ENCODE data around the gene TMEM163.

TMEM163 gene

DNA sequence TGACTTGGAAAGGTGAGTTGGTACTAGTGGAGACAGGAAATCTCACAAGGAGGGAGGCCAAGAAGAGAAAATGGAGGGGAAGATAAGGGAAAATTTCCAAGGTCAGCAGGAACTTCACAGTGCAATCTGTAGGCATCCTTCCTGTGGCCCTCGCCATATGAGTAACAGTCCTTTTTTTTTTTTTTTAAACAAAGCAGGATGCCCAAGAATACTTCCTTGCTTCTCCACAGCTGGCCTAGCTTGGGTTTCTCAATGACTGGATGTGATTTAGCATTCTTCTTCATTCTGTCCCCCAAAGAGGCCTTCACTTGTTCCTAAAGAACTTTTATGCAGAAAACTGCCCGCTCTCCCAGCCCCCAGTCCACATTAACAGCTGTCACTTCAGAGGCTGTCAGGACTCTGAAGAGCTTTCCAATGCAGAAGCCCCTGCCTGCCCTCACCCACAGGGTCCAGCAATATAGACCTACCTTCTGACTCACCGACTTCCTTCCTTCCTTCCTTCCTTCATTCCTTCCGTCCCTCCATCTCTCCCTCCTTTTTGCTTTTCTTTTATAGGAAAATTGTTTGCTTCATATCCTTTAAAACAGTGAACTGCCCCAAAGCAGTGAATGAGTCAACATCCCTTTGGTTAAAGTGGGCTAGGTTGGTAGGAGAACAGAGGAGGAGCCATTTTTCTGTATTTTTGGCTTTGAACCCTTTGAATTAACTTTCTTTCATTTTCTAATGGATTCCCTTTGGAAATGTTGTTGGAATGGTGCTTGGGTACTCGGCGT is 292.9 kb downstream of the TMEM163 start:
- no peak for DNase-seq

DNA sequence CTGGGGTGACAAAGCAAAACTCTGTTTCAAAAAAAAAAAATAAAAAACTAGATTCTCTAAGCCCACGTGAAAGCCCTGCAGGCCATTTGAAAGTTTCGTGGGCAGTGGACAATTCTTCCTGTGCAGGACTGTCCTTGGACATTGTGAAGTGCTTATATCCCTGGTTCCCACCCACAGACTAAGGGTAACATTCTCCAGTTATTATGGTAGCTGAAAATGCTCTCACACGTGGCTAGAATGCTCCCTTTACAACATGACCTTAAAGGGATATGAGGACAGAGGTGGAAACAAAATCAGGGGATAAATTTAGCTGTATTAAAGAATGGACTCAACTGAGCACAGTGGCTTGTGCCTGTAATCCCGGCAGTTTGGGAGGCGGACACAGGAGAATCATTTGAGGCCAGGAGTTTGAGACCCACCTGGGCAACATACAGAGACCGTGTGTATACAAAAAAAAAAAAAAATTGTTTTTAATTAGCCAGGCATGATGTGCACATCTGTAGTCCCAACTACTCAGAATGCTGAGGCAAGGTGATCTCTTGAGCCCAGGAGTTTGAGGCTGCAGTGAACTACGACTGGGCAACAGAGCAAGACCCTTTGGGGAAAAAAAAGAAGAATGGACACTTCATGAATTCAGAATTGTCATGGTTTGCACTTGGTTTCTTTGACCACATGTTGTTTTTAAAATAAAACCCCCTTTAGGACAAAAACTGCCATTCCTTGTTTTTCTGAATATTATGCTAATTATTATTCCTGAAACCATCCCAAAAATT is 297.1 kb downstream of the TMEM163 start:
- no peak for DNase-seq

DNA sequence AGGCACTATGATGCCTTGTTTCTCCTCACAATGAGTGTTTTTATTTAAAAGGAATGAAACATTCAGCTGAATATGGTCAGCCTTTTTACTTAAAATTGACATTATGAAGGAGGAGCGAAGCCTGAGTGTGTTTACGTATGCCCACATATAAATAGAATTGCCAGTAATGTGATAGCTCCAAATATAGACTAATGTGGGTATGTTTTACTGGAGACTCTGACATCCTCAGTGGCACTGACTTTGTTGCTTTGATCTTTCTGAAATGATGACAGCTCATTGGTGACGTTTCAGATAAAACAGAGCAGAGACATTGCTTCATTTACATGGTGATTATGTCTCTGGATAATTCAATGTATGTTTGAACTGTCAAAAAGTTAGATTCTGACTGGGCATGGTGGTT is 297.9 kb downstream of the TMEM163 start:
- no peak for DNase-seq

DNA sequence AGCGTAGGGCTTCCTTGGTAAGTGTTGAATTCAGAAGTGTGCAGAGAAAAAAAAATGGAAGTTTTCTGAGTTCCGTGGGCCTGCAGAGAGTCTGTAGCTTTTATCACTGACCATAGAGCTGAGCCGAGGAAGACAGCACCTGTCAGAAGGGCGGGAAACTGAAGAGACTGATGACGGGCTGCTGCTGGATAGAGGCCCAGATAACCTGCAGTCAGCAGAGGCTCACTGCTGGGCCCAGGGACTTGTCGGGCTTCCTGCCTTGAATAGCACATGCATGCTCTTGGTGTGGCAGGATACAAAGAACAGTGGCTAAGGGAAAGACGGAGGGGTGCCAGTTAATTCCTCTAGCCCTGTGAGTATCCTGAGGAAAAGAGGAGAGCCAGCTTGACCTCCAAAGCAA is 298.5 kb downstream of the TMEM163 start:
- peak; percentile 61 for DNase-seq

DNA sequence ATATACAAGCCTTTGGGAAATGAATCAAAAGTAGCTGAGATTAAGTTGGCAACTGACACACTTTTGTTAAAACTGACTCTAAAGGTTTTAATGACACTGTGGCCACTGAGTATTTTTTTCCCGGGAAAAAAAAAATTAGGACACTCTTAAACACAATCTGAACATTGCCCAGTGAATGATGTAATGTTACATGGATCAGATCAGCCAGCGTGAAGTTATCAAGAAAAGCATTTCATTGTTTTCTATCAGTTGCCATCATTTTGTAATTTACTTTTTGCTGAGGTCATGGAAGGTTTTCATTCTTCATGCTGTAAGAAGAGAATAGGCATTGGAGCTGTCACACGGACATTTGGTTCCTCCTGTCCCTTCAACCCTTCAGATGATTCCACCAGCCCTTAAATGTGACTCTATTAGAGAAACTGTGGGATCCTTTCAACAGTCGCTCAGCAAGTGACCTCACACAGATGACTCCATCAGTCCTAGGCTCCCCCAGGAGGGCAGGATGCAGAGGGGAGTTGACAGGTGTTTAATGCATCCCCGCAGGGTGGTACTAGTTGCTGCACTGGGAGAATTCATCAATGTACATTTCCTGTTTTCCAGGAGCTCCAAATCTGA is 300.7 kb downstream of the TMEM163 start:
- DNase-seq = no peak

DNA sequence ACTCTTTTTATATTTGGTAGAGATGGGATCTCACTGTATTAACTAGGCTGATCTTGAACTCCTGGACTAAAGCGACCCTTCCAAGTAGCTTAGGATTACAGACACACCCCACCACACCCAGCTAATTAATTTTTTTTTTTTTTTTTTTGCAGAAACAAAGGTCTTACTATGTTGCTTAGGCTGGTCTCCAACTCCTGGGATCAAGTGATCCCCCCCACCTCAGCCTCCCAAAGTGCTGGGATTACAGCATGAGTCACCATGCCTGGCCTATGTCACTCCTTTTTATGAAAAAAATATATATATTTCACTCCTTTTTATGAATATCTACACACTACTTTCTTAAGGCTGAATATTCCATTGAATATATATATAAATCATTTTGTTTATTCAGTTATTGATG is 302.2 kb downstream of the TMEM163 start:
- no peak for DNase-seq

DNA sequence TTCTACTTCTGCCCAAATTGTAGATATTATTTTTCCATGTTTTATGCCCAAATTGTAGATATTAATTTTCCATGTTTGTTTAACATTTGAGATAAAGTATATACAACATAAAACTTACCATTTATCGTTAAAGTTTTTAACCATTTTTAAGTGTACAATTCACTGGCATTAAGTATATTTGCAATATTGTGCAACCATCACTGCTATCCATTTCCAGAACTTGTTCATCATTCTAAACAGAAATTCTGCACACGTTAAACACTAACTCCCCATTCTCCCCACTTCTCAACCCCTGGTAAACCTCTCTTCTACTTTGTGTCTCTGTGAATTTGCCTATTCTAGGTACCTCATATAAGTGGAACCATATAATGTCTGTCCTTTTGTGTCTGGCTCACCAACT is 302.8 kb downstream of the TMEM163 start:
- no peak for DNase-seq

DNA sequence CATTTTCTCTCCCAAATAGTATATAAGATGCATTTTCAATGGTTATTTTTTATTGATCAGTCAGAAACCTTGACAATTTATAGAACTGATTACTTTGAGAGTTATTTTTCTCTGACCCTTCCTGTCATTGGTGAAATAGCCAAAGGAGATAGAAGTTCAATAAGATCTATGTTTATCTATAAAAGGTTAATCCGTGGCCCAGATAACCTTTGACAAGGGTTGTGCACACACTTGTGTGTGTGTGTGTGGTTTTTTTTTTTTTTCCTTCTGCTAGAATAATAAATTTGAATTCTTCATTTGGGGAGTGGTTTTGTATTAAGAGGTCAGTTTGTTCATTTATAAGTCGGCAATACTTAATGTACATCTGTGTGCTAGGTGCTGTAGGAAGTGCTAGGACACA is 304.9 kb downstream of the TMEM163 start:
- no peak for DNase-seq

DNA sequence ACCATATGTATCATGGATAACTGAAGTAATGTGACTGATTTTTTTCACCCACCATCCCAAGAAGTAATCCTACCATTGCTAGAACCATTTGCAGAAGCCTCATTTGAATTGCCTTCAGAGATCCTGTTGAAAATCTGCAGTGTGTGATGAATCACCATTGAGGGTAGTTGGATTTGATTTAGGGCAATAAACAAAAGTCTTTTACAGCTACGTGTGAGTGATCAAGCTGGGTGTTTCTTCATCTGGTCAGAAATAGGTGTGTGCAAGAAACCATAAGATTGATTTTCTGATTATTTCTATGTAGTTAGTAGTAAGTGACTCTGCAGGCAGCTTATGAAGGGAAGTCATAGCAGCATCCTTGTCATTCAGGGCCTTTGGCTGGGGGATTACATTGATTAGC is 305.4 kb downstream of the TMEM163 start:
- no peak for DNase-seq

DNA sequence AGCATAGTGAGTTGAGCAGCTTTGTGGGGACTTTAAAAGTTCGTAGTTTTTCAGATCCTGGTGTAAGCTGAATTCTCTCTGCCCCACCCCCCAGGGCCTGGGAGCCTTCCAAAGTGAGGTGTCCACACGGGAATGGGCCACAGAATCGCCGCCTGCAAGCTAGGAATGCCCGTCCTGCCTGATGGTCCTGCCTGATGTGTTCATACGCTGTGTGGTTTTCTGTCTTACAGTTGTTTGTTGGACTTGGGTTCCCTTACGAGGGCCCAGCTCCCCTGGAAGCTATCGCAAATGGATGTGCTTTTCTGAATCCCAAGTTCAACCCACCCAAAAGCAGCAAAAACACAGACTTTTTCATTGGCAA is 306.2 kb downstream of the TMEM163 start:
- no peak for DNase-seq

DNA sequence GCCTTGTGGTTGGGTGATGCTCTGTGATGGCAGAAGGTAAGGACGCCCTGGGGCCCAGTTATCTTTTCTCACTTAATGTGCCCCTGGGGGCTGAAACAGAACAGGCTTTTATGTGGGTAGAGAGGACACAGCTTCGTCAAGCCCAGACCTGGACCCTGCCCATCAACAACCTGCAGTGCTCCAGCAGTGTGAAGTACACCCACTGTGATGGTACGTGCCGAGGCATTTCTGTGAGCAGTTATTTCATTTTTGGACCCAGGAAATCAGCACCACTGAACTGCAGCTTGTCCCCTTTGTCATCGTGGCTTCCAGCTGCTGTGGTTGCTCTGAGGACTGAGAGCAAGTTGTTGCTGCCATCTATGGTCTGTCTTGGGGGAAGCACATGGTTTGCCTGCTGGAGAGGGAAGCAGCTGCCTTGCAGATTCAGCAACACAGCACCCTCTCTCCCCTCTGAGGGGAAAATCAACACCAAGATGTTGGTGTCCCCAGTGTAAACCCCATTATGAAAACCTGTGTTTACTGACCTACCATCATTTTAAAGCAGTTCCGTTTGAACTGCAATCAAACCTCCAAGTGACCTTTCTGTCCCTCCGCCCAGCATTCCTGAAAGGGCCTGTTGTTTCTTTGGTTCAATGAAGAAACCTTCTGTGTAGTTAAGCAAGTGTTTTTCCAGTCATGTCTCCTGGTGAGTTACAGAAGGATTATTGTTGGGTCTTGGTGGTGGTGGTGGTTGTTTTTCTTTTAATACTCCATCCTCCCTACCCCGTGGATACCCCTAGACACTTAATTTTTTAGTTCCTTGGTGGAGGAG is 306.8 kb downstream of the TMEM163 start:
- peak; percentile 74 for DNase-seq

DNA sequence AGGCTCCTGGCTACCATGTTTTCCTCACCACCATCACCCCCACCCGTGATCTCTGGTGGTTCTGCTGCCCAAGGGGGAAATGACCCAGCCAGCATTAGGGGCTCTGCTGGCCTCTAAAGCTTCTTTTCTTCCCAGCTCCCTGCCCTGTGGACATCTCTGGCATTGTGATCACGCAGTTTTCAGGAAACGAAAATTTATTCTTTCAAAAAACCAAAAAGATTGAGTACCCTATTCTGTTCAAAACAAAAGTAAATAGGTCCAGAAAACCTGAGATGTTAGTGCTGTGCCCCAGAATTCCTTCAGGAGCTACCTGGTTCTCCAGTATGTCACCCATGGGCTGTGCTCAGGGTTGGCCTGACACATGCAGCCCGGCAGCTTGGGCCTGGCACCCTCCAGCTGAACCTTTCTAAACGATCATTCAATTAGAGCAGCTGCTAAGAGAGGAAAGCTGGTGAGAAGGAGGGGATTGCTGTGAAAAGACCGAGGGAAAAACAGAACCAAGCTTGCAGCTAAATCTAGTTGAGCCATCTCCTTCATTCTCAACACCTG is 307.4 kb downstream of the TMEM163 start:
- peak; percentile 51 for DNase-seq

DNA sequence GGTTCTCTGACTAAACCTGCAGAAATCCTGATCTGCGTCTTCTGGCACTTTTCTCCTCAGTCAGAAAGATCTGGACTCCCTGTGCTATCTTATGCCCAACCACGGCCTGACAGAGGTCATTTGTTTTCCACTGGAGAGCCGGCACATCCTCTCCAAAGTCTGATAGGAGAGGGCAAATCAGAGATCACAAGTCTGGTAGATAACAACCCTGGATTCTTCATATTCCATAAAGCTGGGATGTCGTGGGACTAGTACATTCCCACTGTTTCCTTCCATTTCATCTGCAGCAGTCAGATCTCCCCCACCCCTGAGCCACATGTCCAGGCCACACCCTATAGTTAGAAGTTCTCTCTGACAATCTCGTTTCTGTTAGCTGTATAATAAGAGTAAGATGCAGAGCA is 308.0 kb downstream of the TMEM163 start:
- no peak for DNase-seq

DNA sequence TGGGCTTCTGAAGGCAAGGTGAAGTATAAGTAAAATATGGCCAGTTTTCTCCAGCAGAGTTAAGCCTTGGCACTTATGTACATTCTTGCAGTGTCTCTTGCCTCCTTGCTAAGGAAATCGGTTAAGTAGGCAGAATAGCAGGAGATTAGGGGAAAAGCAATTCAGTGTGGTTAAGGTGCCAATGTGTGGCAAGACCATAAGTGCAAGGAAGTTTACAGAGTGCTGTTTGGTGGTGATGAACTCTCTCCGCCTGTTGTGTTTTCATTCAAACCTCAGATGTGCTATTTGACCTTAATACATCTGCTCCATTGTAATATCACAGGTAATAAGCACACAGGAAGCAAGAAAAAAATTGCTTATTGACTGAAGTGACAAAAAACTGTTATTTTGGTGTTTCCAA is 308.8 kb downstream of the TMEM163 start:
- DNase-seq = no peak

DNA sequence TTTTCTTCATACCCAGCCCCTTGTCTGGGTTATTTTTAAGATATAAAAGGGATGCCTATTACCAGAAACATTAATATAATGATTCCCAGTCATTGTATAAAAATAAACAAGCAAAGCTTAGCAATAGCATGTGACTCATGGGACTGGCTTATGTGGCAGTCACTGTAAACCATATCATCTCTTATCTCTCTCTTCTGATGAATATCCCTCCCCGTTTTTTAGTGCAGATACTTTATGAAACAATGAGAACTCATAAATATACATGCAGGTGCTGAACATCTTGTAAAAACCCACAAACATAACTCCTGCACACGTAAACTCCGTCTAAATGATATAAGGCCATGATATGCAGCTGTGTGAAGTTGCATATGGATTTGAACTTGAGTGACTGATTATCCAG is 310.0 kb downstream of the TMEM163 start:
- DNase-seq = no peak

DNA sequence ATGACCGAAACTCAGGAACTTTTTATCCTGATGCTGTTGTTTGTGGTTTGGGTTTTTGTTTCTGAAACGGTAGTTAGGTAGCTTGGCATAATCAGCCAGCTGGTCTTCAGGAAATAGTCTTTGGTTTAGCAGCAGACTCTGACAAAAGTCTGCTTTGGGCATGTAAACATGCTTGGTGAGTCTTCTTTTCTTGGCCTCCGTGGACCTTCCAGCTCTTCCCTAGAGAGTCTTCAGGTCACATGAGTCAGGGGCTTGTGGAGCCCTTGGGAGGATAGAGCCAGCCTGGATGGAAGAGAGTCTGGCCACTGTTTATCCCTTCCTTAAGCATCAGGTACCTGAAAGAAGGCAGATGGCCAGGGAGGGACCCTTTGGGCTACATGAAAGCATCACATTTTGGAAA is 310.4 kb downstream of the TMEM163 start:
- no peak for DNase-seq

DNA sequence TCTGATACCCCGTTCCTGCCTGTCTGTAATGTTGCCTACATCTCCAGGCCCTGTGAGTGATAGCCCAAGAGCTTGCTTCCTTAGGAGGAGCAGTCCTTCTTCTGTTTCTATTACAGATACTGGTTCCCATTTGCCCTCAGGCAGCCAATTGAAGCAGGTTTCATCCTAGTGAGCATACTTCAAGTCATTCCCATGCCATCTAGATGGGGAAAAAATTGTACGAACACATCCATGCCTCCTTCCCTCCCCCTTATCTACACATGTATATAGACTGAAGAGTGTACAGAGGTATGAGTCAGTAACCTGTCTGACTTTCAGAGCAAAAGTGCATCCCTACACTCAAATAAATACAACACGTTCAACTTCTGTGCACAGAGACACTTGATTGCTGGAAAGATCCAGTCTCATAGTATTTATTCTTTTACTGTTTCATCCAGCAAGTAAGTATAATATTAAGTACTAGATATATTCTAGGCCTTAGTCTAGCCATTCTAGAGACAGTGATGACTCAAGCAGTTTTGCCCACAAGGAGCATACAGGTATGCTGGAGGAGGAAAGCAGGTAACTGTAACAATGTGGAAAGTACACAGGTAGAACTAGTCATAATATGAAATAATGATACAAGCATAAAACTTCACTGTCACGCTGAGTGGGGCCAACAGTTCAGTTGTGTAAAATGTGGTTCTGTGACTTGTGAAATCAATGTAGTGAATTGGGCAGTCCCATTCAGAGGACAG is 311.5 kb downstream of the TMEM163 start:
- no peak for DNase-seq

DNA sequence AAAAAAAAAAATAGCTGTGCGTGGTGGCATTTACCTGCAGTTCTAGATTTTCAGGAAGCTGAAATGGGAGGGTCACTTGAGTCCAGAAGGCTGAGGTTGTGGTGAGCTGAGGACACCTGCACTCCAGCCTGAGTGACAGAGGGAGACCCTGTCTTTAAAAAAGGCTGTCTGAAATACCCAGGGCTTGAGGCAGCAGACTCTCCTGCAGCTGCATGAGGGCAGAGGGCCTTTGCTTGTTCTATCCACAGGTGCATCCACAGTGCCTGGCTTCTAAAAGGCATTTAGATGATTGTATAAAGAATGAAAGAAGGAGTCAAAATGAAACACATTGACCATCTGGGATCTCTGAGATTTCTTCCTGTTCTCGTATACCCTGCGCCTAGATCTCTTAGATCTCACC is 312.1 kb downstream of the TMEM163 start:
- DNase-seq = no peak

DNA sequence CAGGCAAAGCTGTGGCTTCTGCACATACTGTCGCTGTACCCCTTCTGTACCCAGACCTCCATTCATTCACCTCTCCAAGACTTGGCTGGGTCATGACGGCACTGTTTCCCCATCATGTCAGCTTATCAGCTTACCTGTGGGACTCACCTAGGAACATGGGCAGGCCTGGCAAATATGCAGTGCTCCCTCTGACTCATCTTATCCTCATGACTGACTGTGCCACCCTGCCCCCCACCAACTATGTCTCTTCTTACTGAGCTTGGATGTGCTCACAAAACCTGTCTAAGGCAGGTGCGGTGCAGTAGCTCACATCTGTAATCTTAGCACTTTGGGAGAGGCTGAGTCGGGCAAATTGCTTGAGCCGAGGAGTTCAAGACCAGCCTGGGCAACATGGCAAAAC is 312.5 kb downstream of the TMEM163 start:
- DNase-seq = no peak
